ENCODE data around the gene SAP30BP. TPM values are rescaled to one million over a fixed set of nuclear protein-coding genes. Genes with fewer than 3 reads are reported as not detected.

Gene SAP30BP
- total and polyA plus RNA-seq, 2 of the 8 experiments (the other 6 are each of a cell fraction or from before 2014, with no cell fraction given) = 63.3 to 79.9 TPM

- TF ChIP-seq KDM4A (IDR thresholded peaks at IDR 0.05; ENCODE audit: low read depth, low read length, severe bottlenecking) = no peak
- no peak for TF ChIP-seq CHD7 (IDR thresholded peaks at IDR 0.05; ENCODE audit: insufficient replicate concordance, low read length)
These were observed 56.2 kb downstream of the SAP30BP start (continued) for GRCh38 chr17:75723171-75723930.

Data from H1 (cell line).